ENCODE data around the gene FRMD4A. TPM values are rescaled to one million over a fixed set of nuclear protein-coding genes. Genes with fewer than 3 reads are reported as not detected.
A peak's percentile ranks its signal among the peaks of the same experiment; 100 is the strongest.

Gene FRMD4A
- polyA plus RNA-seq, 1 of the 3 experiments (the other 2 are of a cell fraction), result 37.7 TPM

DNA sequence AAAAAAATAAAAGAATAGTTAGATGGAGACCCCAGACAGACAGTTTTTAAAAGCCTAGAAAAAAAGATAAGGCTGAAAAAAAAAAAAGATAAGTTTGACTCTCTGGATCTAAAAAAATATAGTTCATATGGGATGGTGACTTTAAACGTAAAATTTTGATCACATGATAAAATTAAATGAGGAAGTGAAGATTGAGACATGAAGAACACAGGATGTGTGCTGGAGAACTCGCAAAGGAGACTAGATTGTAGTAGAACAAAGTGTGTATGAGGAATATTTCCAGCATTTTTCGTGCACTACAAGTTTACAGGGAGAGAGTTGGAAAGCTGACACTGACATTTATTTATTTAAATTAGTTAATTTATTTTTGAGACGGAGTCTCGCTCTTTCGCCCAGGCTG is 457.5 kb downstream of the FRMD4A start (continued):
- TF ChIP-seq, protein P1, sequence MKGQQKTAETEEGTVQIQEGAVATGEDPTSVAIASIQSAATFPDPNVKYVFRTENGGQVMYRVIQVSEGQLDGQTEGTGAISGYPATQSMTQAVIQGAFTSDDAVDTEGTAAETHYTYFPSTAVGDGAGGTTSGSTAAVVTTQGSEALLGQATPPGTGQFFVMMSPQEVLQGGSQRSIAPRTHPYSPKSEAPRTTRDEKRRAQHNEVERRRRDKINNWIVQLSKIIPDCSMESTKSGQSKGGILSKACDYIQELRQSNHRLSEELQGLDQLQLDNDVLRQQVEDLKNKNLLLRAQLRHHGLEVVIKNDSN (IDR thresholded peaks at IDR 0.05; ENCODE audit: borderline replicate concordance, low read depth), result no peak
- TF ChIP-seq EZH2phosphoT487 (IDR thresholded peaks at IDR 0.05; ENCODE audit: borderline replicate concordance, low read depth), result no peak
- TF ChIP-seq IRF3 (IDR thresholded peaks at IDR 0.05; ENCODE audit: low read depth, low read length), result no peak
- no peak for TF ChIP-seq PBX3 (IDR thresholded peaks at IDR 0.05)
- no peak for TF ChIP-seq RFX5 (IDR thresholded peaks at IDR 0.05; ENCODE audit: low read length)
- no peak for TF ChIP-seq NFIC (IDR thresholded peaks at IDR 0.05; ENCODE audit: borderline replicate concordance)
- no peak for TF ChIP-seq RAD21 (IDR thresholded peaks at IDR 0.05; ENCODE audit: low read length)
- TF ChIP-seq FOXJ3 (CRISPR knock-in tag; IDR thresholded peaks at IDR 0.05), result no peak

GRCh38 chr10:13872411-13872810 is 458.3 kb downstream of the FRMD4A start:
- H3K27me3 ChIP-seq (ENCODE audit: insufficient read depth), result no peaks in the 10 kb centered on the region
- no peak overlapping the region for H3K9ac ChIP-seq
- no peak for DNase-seq
- CTCF ChIA-PET, result interaction anchor here (0.9 to 1.7 kb wide), 5 partner anchors 10 to 222 kb away, joined by 3 to 6 read pairs (median 4); no protein-coding TSS in a partner anchor
- peaks cover 0 to 19% of the 10 kb centered on the region in 2 experiments for H3K36me3 ChIP-seq (replicated peaks in 1 of 2; ENCODE audit: control insufficient read depth in 1 of 2, insufficient read depth in 2 of 2, low read length in 1 of 2)
- no peaks in the 10 kb centered on the region for H4K20me1 ChIP-seq (ENCODE audit: insufficient read depth)
- no peaks in the 10 kb centered on the region for H3K9me2 ChIP-seq
- no peak overlapping the region for H2AFZ ChIP-seq (ENCODE audit: low read depth)
- POLR2A ChIA-PET, result no interaction called here
- 0 out of 4 replicates have a peak overlapping the region, but pooled peaks of 1 of the 2 experiments have one; percentile 36 for H3K27ac ChIP-seq (ENCODE audit: low read depth in 2 of 2, low read length in 1 of 2)
- peaks cover 0 to 21% of the 10 kb centered on the region in 2 experiments; a peak in 1 of 4 replicates for H3K4me1 ChIP-seq (ENCODE audit: control insufficient read depth in 1 of 2, insufficient read depth in 2 of 2, low read depth in 1 of 2, low read length in 1 of 2)
- no peak overlapping the region for H3K4me2 ChIP-seq
- H3K9me3 ChIP-seq, result no peaks in the 10 kb centered on the region
- no peak overlapping the region for H3K4me3 ChIP-seq (ENCODE audit: low read depth in 2 of 2, low read length in 1 of 2)
- 88% methylated on average over 9 of the region's 9 CpGs for WGBS (ENCODE audit: low lambda C conversion rate)
- TF ChIP-seq, protein P2, sequence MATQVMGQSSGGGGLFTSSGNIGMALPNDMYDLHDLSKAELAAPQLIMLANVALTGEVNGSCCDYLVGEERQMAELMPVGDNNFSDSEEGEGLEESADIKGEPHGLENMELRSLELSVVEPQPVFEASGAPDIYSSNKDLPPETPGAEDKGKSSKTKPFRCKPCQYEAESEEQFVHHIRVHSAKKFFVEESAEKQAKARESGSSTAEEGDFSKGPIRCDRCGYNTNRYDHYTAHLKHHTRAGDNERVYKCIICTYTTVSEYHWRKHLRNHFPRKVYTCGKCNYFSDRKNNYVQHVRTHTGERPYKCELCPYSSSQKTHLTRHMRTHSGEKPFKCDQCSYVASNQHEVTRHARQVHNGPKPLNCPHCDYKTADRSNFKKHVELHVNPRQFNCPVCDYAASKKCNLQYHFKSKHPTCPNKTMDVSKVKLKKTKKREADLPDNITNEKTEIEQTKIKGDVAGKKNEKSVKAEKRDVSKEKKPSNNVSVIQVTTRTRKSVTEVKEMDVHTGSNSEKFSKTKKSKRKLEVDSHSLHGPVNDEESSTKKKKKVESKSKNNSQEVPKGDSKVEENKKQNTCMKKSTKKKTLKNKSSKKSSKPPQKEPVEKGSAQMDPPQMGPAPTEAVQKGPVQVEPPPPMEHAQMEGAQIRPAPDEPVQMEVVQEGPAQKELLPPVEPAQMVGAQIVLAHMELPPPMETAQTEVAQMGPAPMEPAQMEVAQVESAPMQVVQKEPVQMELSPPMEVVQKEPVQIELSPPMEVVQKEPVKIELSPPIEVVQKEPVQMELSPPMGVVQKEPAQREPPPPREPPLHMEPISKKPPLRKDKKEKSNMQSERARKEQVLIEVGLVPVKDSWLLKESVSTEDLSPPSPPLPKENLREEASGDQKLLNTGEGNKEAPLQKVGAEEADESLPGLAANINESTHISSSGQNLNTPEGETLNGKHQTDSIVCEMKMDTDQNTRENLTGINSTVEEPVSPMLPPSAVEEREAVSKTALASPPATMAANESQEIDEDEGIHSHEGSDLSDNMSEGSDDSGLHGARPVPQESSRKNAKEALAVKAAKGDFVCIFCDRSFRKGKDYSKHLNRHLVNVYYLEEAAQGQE (IDR thresholded peaks at IDR 0.05; ENCODE audit: low read depth, low read length), result no peak
- TF ChIP-seq PBX3 (IDR thresholded peaks at IDR 0.05), result no peak
- no peak for TF ChIP-seq CHD2 (IDR thresholded peaks at IDR 0.05; ENCODE audit: low read length, partially characterized antibody)
- H3K79me2 ChIP-seq (ENCODE audit: insufficient read depth), result peaks cover 97% of the 10 kb centered on the region
- H3F3A ChIP-seq (replicated peaks; ENCODE audit: insufficient read depth), result no peaks in the 10 kb centered on the region
